C4-2B (cell line): ENCODE results near the gene ZNF146.

Source experiments
- ZFX ChIP-seq: fragments of 450-650 bp; IDR thresholded peaks from 2 replicates; pipeline ENCODE4 v1.6.1; 2017
- TF ChIP-seq, protein P1 (sequence below): fragments of 450-650 bp; conservative IDR thresholded peaks from 2 replicates; pipeline ENCODE4 v1.5.1; 2017; ENCODE audit warnings: mild to moderate bottlenecking

DNA sequence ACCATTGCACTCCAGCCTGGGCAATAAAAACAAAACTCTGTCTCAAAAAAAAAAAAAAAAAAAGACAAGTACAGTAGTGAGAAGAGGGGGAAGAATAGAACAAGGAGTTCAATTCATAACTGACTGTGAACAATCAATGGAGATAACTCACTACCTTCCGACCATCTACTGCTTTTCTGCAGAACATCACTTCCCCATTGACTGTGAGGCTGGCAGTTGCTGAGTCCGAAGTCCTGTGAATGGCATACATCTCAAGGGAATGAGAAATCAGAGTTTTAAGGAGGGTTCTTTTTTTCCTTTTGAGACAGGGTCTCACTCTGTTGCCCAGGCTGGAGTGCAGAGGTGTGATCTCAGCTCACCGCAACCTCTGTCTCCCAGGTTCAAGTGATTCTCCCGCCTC lies 11.6 kb upstream of the ZNF146 start:
- TF ChIP-seq, protein P1, sequence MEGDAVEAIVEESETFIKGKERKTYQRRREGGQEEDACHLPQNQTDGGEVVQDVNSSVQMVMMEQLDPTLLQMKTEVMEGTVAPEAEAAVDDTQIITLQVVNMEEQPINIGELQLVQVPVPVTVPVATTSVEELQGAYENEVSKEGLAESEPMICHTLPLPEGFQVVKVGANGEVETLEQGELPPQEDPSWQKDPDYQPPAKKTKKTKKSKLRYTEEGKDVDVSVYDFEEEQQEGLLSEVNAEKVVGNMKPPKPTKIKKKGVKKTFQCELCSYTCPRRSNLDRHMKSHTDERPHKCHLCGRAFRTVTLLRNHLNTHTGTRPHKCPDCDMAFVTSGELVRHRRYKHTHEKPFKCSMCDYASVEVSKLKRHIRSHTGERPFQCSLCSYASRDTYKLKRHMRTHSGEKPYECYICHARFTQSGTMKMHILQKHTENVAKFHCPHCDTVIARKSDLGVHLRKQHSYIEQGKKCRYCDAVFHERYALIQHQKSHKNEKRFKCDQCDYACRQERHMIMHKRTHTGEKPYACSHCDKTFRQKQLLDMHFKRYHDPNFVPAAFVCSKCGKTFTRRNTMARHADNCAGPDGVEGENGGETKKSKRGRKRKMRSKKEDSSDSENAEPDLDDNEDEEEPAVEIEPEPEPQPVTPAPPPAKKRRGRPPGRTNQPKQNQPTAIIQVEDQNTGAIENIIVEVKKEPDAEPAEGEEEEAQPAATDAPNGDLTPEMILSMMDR = no peak
- no peak for TF ChIP-seq ZFX
